ENCODE measurements around the gene DUSP10. TPM values are rescaled to one million over a fixed set of nuclear protein-coding genes. Genes with fewer than 3 reads are reported as not detected.

The DUSP10 gene
- total RNA-seq, 2 donors from 2014 or later: 5.4 to 12.2 TPM

- peaks cover 43% of the 10 kb centered on the region for H3K4me1 ChIP-seq
- H3K27ac ChIP-seq: no peak overlapping the region
- TF ChIP-seq, protein P1, sequence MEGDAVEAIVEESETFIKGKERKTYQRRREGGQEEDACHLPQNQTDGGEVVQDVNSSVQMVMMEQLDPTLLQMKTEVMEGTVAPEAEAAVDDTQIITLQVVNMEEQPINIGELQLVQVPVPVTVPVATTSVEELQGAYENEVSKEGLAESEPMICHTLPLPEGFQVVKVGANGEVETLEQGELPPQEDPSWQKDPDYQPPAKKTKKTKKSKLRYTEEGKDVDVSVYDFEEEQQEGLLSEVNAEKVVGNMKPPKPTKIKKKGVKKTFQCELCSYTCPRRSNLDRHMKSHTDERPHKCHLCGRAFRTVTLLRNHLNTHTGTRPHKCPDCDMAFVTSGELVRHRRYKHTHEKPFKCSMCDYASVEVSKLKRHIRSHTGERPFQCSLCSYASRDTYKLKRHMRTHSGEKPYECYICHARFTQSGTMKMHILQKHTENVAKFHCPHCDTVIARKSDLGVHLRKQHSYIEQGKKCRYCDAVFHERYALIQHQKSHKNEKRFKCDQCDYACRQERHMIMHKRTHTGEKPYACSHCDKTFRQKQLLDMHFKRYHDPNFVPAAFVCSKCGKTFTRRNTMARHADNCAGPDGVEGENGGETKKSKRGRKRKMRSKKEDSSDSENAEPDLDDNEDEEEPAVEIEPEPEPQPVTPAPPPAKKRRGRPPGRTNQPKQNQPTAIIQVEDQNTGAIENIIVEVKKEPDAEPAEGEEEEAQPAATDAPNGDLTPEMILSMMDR (IDR thresholded peaks at IDR 0.05): no peak
- ATAC-seq (no peak), DNase-seq (no peak)
- intact Hi-C loops (cut with DNase I): no loop called here
- H3K9me3 ChIP-seq: no peaks in the 10 kb centered on the region
- WGBS, 2 donors: 80 to 84% methylated on average over 7 of the region's 7 CpGs
- H3K36me3 ChIP-seq (replicated peaks in 1 of 2; ENCODE audit: insufficient read depth in 1 of 2, low read depth in 2 of 2): peaks cover 8 to 9% of the 10 kb centered on the region in 2 donors
- H3K4me3 ChIP-seq: no peak overlapping the region
- H3K27me3 ChIP-seq: no peaks in the 10 kb centered on the region
Measured at GRCh38 chr1:221706876-221707582, 34.9 kb downstream of the DUSP10 start.

DNA sequence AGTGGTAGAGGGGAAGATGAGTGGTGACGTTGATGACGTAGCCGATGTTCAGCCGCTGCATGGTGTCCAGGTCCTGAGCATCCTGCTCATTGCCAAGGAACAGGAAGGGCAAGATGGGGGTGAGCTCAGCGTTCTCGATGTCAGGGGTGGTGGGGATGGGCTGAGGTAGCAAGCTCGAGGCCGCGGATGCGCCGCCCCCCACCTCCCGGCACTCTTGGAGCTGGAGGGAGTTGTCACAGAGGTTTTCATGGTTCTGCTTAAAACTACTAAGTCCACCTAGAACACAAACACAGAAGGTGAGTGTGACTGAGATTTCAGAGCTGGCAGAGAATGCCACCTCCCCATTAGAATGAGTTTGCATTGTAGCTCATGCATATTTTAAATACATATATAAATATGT lies 35.7 kb downstream of the DUSP10 start:
- intact Hi-C loops (cut with DNase I): no loop called here
- H3K4me1 ChIP-seq: peaks cover 39% of the 10 kb centered on the region
- DNase-seq (no peak), ATAC-seq (no peak)
- WGBS, 2 donors: 96% methylated on average over 12 of the region's 12 CpGs
- no peak overlapping the region for H3K4me3 ChIP-seq
- no peak overlapping the region for H3K27ac ChIP-seq
- H3K9me3 ChIP-seq: no peaks in the 10 kb centered on the region
- peaks cover 8 to 9% of the 10 kb centered on the region in 2 donors for H3K36me3 ChIP-seq (replicated peaks in 1 of 2; ENCODE audit: insufficient read depth in 1 of 2, low read depth in 2 of 2)
- no peaks in the 10 kb centered on the region for H3K27me3 ChIP-seq
- TF ChIP-seq, protein P1 (IDR thresholded peaks at IDR 0.05): no peak
- no peak for TF ChIP-seq POLR2A (IDR thresholded peaks at IDR 0.05)

DNA sequence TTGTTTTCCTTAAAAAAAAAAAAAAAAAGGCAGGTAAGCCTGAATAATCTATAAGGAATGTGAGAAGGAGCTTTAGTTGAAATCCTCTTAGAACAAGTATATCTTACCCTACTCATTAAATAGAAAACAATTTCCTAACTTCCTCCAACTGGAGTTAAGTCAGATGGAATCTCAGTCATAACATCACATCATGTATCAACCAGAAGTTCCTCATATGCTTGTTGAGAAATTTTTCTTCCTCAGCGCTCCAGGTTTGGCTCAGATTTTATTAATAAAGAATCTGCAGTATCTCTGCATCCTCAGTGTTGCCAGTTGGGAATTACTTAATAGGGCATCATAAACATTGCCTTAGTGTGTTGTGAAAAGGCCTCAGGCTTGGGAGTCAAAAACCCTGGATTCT lies 37.6 kb downstream of the DUSP10 start:
- ATAC-seq (no peak), DNase-seq (no peak)
- H3K36me3 ChIP-seq (replicated peaks in 1 of 2; ENCODE audit: insufficient read depth in 1 of 2, low read depth in 2 of 2): peaks cover 8 to 9% of the 10 kb centered on the region in 2 donors
- 84 to 97% methylated on average over 1 of the region's 1 CpG for WGBS, 2 donors
- peak overlapping the region in 1 of 4 donors; percentile 21 for H3K27ac ChIP-seq
- no peak overlapping the region for H3K4me3 ChIP-seq
- H3K27me3 ChIP-seq: no peaks in the 10 kb centered on the region
- peaks cover 25% of the 10 kb centered on the region for H3K4me1 ChIP-seq
- TF ChIP-seq POLR2A (IDR thresholded peaks at IDR 0.05): no peak
- TF ChIP-seq, protein P1 (IDR thresholded peaks at IDR 0.05): no peak
- intact Hi-C loops (cut with DNase I): no loop called here
- no peaks in the 10 kb centered on the region for H3K9me3 ChIP-seq

GRCh38 chr1:221701570-221702186 lies 40.2 kb downstream of the DUSP10 start:
- peaks cover 25% of the 10 kb centered on the region for H3K4me1 ChIP-seq
- TF ChIP-seq, protein P1 (IDR thresholded peaks at IDR 0.05): no peak
- TF ChIP-seq POLR2A (IDR thresholded peaks at IDR 0.05): no peak
- H3K36me3 ChIP-seq (replicated peaks in 1 of 2; ENCODE audit: insufficient read depth in 1 of 2, low read depth in 2 of 2): peaks cover 8 to 9% of the 10 kb centered on the region in 2 donors
- H3K9me3 ChIP-seq: no peaks in the 10 kb centered on the region
- WGBS, 2 donors: 81 to 85% methylated on average over 1 of the region's 1 CpG
- H3K27ac ChIP-seq: no peak overlapping the region
- no peak overlapping the region for H3K4me3 ChIP-seq
- DNase-seq (no peak), ATAC-seq (no peak)
- H3K27me3 ChIP-seq: no peaks in the 10 kb centered on the region
- intact Hi-C loops (cut with DNase I): no loop called here

Data from body of pancreas (tissue), 4 donors.